Lower lobe of right lung (tissue), 2 donors: ENCODE results near the gene SRBD1. TPM values are rescaled to one million over a fixed set of nuclear protein-coding genes. Genes with fewer than 3 reads are reported as not detected.

Experiments
- ATAC-seq, 2 donors: fragments of 200-7000 bp; cut with Tn5 transposase; one replicate each; pipeline ENCODE4 v1.9.1; 2020 to 2022; ENCODE audit warnings: mild to moderate bottlenecking in 2 of 2, moderate library complexity in 2 of 2
- DNase-seq: peaks from one replicate; pipeline ENCODE4 v3.0.0-alpha.2; 2020
- H3K27ac ChIP-seq: fragments of 200-600 bp; one replicate; pipeline ENCODE4 v1.8.0; 2022
- H3K27me3 ChIP-seq: fragments of 200-600 bp; one replicate; pipeline ENCODE4 v1.8.0; 2022; ENCODE audit warnings: low read depth
- H3K36me3 ChIP-seq: fragments of 200-600 bp; one replicate; pipeline ENCODE4 v1.8.0; 2022; ENCODE audit warnings: mild to moderate bottlenecking
- H3K4me1 ChIP-seq: fragments of 200-600 bp; one replicate; pipeline ENCODE4 v1.8.0; 2022
- H3K4me3 ChIP-seq: fragments of 200-600 bp; one replicate; pipeline ENCODE4 v1.8.0; 2022; ENCODE audit warnings: mild to moderate bottlenecking
- H3K9me3 ChIP-seq: fragments of 200-600 bp; one replicate; pipeline ENCODE4 v1.8.0; 2022
- intact Hi-C: fragments of 100-400 bp; cut with DNase I; formaldehyde crosslinking; loops from one replicate; pipeline ENCODE4 v1.11.0; 2022
- total RNA-seq: library from RNA; stranded (reverse); fragmentation: NEBNext Ultra II Directional; extraction: Animal tissue kit (Norgen Biotek cat#: 25700); gene quantifications from one replicate; pipeline ENCODE4 v1.2.1, GENCODE V29; 2021
- TF ChIP-seq, protein P1 (sequence below): fragments of 200-600 bp; IDR thresholded peaks from one replicate; pipeline ENCODE4 v1.8.0; 2022; ENCODE audit warnings: antibody characterized with exemption, mild to moderate bottlenecking
- donor health status: DM: no; HTN: yes; CAD: no; lungs with severe emphysema.

Gene SRBD1
- total RNA-seq, 1 donor from 2014 or later: 15.4 TPM

DNA sequence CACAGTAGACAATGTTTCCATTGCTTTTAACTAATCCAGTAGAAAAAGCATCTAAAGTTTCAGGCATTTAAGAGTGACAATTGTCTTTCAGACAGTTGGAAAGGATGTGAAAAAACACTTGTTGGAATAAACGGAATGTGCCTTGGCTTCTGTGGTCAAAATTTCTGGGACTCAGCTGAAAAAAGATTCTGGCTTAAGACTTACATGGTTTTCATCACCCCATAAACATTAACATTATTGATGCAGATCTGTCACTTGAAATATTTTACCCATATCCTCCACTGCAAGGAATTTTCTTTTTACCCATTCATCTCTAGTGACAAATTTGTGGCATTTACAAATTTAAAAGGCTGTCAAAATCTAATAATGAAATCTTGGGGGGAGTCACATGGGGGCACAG is 166.0 kb downstream of the SRBD1 start:
- Histone ChIP-seq H3K9me3 (no peaks in the 10 kb centered on the region), H3K27me3 (no peaks in the 10 kb centered on the region), H3K4me3 (no peak overlapping the region), H3K4me1 (peaks cover 5% of the 10 kb centered on the region), H3K27ac (no peak overlapping the region), H3K36me3 (no peaks in the 10 kb centered on the region)
- TF ChIP-seq, protein P1, sequence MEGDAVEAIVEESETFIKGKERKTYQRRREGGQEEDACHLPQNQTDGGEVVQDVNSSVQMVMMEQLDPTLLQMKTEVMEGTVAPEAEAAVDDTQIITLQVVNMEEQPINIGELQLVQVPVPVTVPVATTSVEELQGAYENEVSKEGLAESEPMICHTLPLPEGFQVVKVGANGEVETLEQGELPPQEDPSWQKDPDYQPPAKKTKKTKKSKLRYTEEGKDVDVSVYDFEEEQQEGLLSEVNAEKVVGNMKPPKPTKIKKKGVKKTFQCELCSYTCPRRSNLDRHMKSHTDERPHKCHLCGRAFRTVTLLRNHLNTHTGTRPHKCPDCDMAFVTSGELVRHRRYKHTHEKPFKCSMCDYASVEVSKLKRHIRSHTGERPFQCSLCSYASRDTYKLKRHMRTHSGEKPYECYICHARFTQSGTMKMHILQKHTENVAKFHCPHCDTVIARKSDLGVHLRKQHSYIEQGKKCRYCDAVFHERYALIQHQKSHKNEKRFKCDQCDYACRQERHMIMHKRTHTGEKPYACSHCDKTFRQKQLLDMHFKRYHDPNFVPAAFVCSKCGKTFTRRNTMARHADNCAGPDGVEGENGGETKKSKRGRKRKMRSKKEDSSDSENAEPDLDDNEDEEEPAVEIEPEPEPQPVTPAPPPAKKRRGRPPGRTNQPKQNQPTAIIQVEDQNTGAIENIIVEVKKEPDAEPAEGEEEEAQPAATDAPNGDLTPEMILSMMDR: no peak
- ATAC-seq (no peak), DNase-seq (no peak)
- intact Hi-C loops: no loop called here

- H3K27ac ChIP-seq: no peak overlapping the region
- peaks cover 5% of the 10 kb centered on the region for H3K4me1 ChIP-seq
- H3K4me3 ChIP-seq: no peak overlapping the region
- TF ChIP-seq, protein P1: no peak
- no peaks in the 10 kb centered on the region for H3K36me3 ChIP-seq
- intact Hi-C loops: no loop called here
- H3K27me3 ChIP-seq: no peaks in the 10 kb centered on the region
- no peak for ATAC-seq
- DNase-seq: no peak
- no peaks in the 10 kb centered on the region for H3K9me3 ChIP-seq
Observed at GRCh38 chr2:45443012-45443411, 168.1 kb downstream of the SRBD1 start.

GRCh38 chr2:45442026-45442425 is 169.0 kb downstream of the SRBD1 start:
- H3K4me1 ChIP-seq: peaks cover 5% of the 10 kb centered on the region
- TF ChIP-seq, protein P1: no peak
- intact Hi-C loops: no loop called here
- no peak overlapping the region for H3K4me3 ChIP-seq
- H3K9me3 ChIP-seq: no peaks in the 10 kb centered on the region
- no peak for ATAC-seq
- no peak overlapping the region for H3K27ac ChIP-seq
- no peaks in the 10 kb centered on the region for H3K36me3 ChIP-seq
- no peaks in the 10 kb centered on the region for H3K27me3 ChIP-seq
- no peak for DNase-seq

DNA sequence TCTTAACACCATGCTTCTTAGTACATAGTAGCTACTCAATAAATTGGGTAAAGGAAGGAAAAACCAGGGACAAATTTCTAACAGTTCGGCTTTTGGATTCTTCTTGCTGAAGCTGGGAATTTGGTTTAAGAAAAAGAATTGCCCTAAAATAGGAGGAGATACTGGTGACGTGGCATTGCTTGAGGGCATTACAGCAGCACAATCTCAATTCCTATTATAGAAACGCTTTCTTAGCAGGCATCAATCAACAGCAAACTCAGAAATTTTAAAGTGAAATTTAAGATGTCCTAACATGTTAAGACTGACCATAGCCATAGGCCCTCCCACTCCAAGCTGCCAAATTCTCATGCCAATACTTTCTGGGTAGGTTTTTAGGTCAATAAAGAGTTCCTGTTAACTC is 169.5 kb downstream of the SRBD1 start:
- Histone ChIP-seq H3K4me1 (peaks cover 5% of the 10 kb centered on the region), H3K27ac (no peak overlapping the region), H3K27me3 (no peaks in the 10 kb centered on the region), H3K36me3 (no peaks in the 10 kb centered on the region), H3K9me3 (no peaks in the 10 kb centered on the region), H3K4me3 (no peak overlapping the region)
- intact Hi-C loops: no loop called here
- TF ChIP-seq, protein P1: no peak
- DNase-seq (no peak), ATAC-seq (no peak)

GRCh38 chr2:45439788-45440773 is 171.0 kb downstream of the SRBD1 start:
- ATAC-seq (no peak), DNase-seq (no peak)
- no peaks in the 10 kb centered on the region for H3K9me3 ChIP-seq
- no peak overlapping the region for H3K4me3 ChIP-seq
- TF ChIP-seq, protein P1: no peak
- H3K27ac ChIP-seq: no peak overlapping the region
- intact Hi-C loops: no loop called here
- H3K36me3 ChIP-seq: no peaks in the 10 kb centered on the region
- H3K4me1 ChIP-seq: peaks cover 5% of the 10 kb centered on the region
- no peaks in the 10 kb centered on the region for H3K27me3 ChIP-seq
